ENCODE data around the gene TAF5L.

The TAF5L gene

GRCh38 chr1:229619002-229619401, 6.9 kb downstream of the TAF5L start:
- Mint-ChIP-seq H3K4me3 (no peak overlapping the region), H3K27ac (no peak overlapping the region), H3K27me3 (ENCODE audit: low read depth, poor library complexity) (no peaks in the 10 kb centered on the region), H3K9me3 (no peaks in the 10 kb centered on the region), H3K36me3 (ENCODE audit: low read depth) (peaks cover 6% of the 10 kb centered on the region), H3K4me1 (peaks cover 15% of the 10 kb centered on the region)
- TF ChIP-seq CTCF (IDR thresholded peaks at IDR 0.05) = no peak
- no peak for DNase-seq

- H3K4me3 Mint-ChIP-seq = no peak overlapping the region
- H3K36me3 Mint-ChIP-seq (ENCODE audit: low read depth) = peaks cover 19% of the 10 kb centered on the region
- H3K27me3 Mint-ChIP-seq (ENCODE audit: low read depth, poor library complexity) = no peaks in the 10 kb centered on the region
- TF ChIP-seq CTCF (IDR thresholded peaks at IDR 0.05) = no peak
- peaks cover 6% of the 10 kb centered on the region for H3K4me1 Mint-ChIP-seq
- peak overlapping the region; percentile 28 for H3K27ac Mint-ChIP-seq
- DNase-seq = no peak
- no peaks in the 10 kb centered on the region for H3K9me3 Mint-ChIP-seq
These were observed 8.4 kb downstream of the TAF5L start for GRCh38 chr1:229617351-229618100.

- Mint-ChIP-seq H3K4me3 (no peak overlapping the region), H3K27ac (no peak overlapping the region), H3K4me1 (peaks cover 3% of the 10 kb centered on the region), H3K36me3 (ENCODE audit: low read depth) (peaks cover 39% of the 10 kb centered on the region), H3K9me3 (no peaks in the 10 kb centered on the region), H3K27me3 (ENCODE audit: low read depth, poor library complexity) (no peaks in the 10 kb centered on the region)
- no peak for DNase-seq
- TF ChIP-seq CTCF (IDR thresholded peaks at IDR 0.05) = no peak
These were observed 11.2 kb downstream of the TAF5L start for GRCh38 chr1:229614701-229615100.

- TF ChIP-seq CTCF (IDR thresholded peaks at IDR 0.05) = no peak
- H3K27me3 Mint-ChIP-seq (ENCODE audit: low read depth, poor library complexity) = no peaks in the 10 kb centered on the region
- DNase-seq = no peak
- H3K4me3 Mint-ChIP-seq = no peak overlapping the region
- peaks cover 44% of the 10 kb centered on the region for H3K36me3 Mint-ChIP-seq (ENCODE audit: low read depth)
- peak overlapping the region; percentile 43 for H3K27ac Mint-ChIP-seq
- no peaks in the 10 kb centered on the region for H3K4me1 Mint-ChIP-seq
- no peaks in the 10 kb centered on the region for H3K9me3 Mint-ChIP-seq
These were observed 12.0 kb downstream of the TAF5L start for GRCh38 chr1:229613938-229614337.

GRCh38 chr1:229608590-229608989, 17.3 kb downstream of the TAF5L start:
- Mint-ChIP-seq H3K9me3 (no peaks in the 10 kb centered on the region), H3K27ac (no peak overlapping the region), H3K4me1 (no peaks in the 10 kb centered on the region), H3K27me3 (ENCODE audit: low read depth, poor library complexity) (no peaks in the 10 kb centered on the region), H3K36me3 (ENCODE audit: low read depth) (peaks cover 63% of the 10 kb centered on the region), H3K4me3 (no peak overlapping the region)
- TF ChIP-seq CTCF (IDR thresholded peaks at IDR 0.05) = no peak
- no peak for DNase-seq

GRCh38 chr1:229607370-229607769, 18.6 kb downstream of the TAF5L start:
- Mint-ChIP-seq H3K4me3 (no peak overlapping the region), H3K27ac (peak overlapping the region; percentile 33), H3K4me1 (no peaks in the 10 kb centered on the region), H3K9me3 (no peaks in the 10 kb centered on the region), H3K27me3 (ENCODE audit: low read depth, poor library complexity) (no peaks in the 10 kb centered on the region), H3K36me3 (ENCODE audit: low read depth) (peaks cover 60% of the 10 kb centered on the region)
- no peak for TF ChIP-seq CTCF (IDR thresholded peaks at IDR 0.05)
- DNase-seq = no peak
